H1 (cell line): ENCODE results near the gene CACNA1E. TPM values are rescaled to one million over a fixed set of nuclear protein-coding genes. Genes with fewer than 3 reads are reported as not detected.

Experiments used
- polyA plus RNA-seq, 7 experiments: library from polyadenylated mRNA; depleted of rRNA in 3 of 7; stranded (reverse) in 5 of 7; unstranded in 2 of 7; fragments of >200 nt in 5 of 7; fragments of 200-250 nt in 2 of 7; gene quantifications; 1 replicate in 5 of 7; 2 replicates in 1 of 7; 4 replicates in 1 of 7; pipeline versions ENCODE4 v1.2.1 to v1.2.3, GENCODE V29; 2011 to 2013; ENCODE audit warnings: missing spikeins in 2 of 7, mixed read lengths in 2 of 7
- small RNA-seq: library from polyadenylated mRNA; stranded (forward); fragments of <200 nt; extraction: miRNeasy Mini kit (QIAGEN cat#:217004); gene quantifications from one replicate; pipeline ENCODE3, GENCODE V24; 2013; ENCODE audit not compliant: insufficient read depth
- total RNA-seq: library from RNA; stranded (reverse); fragmentation: NEBNext Ultra II Directional; extraction: Animal tissue kit (Norgen Biotek cat#: 25700); gene quantifications from 2 replicates; pipeline ENCODE4 v1.2.1, GENCODE V29; 2021

The CACNA1E gene
- total and polyA plus RNA-seq, 2 of the 8 experiments (the other 6 are each of a cell fraction or from before 2014, with no cell fraction given): 0.98 to 1.3 TPM

Small RNA genes lying within 50 kb of the gene (small RNA-seq; reads per million reads assigned to genes)
- gene RF00017 (not detected), gene RNA5SP70 (not detected)
